B cell (primary cell): Measurements from ENCODE around the gene NUAK1. TPM values are rescaled to one million over a fixed set of nuclear protein-coding genes. Genes with fewer than 3 reads are reported as not detected.

Experiments used
- ATAC-seq: fragments of 200-7000 bp; cut with Tn5 transposase; one replicate; pipeline ENCODE4 v1.10.0; 2021; ENCODE audit warnings: low read depth, mild to moderate bottlenecking, moderate number of reproducible peaks, moderate library complexity
- CTCF ChIA-PET: fragments of 350-600 bp; sonication (Branson Sonifier 250); formaldehyde crosslinking; loops from one replicate; lab custom pipeline; 2021; ENCODE audit warnings: antibody characterized with exemption, inconsistent platforms; lab: Charles Lee
- POLR2A ChIA-PET: fragments of 350-600 bp; sonication (Branson Sonifier 250); formaldehyde crosslinking; loops from one replicate; lab custom pipeline; 2021; ENCODE audit warnings: antibody characterized with exemption; lab: Charles Lee
- DNase-seq: peaks from one replicate; pipeline ENCODE4 v3.0.0; 2013
- H2AFZ ChIP-seq: 2 replicates; pipeline ENCODE4 v1.6.1; 2012; ENCODE audit warnings: mild to moderate bottlenecking, low read depth, low read length; ENCODE audit not compliant: insufficient read depth, poor library complexity, severe bottlenecking
- H3K27ac ChIP-seq, 2 donors: 1 replicate in 1 of 2; 2 replicates in 1 of 2; pipeline ENCODE4 v1.5.1; 2012 to 2013; ENCODE audit warnings: low read length in 2 of 2, mild to moderate bottlenecking in 2 of 2, moderate library complexity in 1 of 2
- H3K27me3 ChIP-seq, 4 experiments: fragments of 200-600 bp in 1 of 4; sonication (generic) in 1 of 4; replicated peaks in 1 of 4; 1 replicate in 2 of 4; 2 replicates in 2 of 4; pipeline versions ENCODE4 v1.6.1 to v1.7.0; 2013 to 2016; ENCODE audit warnings: low read length in 3 of 4, mild to moderate bottlenecking in 2 of 4, mixed read lengths in 1 of 4, moderate library complexity in 1 of 4; ENCODE audit not compliant: insufficient read depth in 4 of 4, control insufficient read depth in 3 of 4; ENCODE audit errors: control extremely low read depth in 1 of 4
- H3K36me3 ChIP-seq, 2 experiments: replicated peaks in 1 of 2; 1 replicate in 1 of 2; 2 replicates in 1 of 2; pipeline versions ENCODE4 v1.6.1 to v1.7.1; 2013; ENCODE audit warnings: low read length in 1 of 2; ENCODE audit not compliant: insufficient read depth in 2 of 2, control insufficient read depth in 1 of 2; ENCODE audit errors: control extremely low read depth in 1 of 2, extremely low read depth in 1 of 2
- H3K4me1 ChIP-seq, 2 donors: fragments of 200-600 bp in 1 of 2; sonication (generic) in 1 of 2; 1 replicate in 1 of 2; 2 replicates in 1 of 2; pipeline versions ENCODE4 v1.5.1 to v1.6.1; 2013 to 2017; ENCODE audit warnings: low read length in 2 of 2; ENCODE audit not compliant: control insufficient read depth in 2 of 2, insufficient read depth in 2 of 2
- H3K4me2 ChIP-seq: replicated peaks from 2 replicates; pipeline ENCODE3; 2012; ENCODE audit warnings: mild to moderate bottlenecking, low read depth, low read length; ENCODE audit not compliant: poor library complexity, severe bottlenecking
- H3K4me3 ChIP-seq, 5 experiments: fragments of 200-600 bp in 1 of 5; sonication (generic) in 1 of 5; 1 replicate in 3 of 5; 2 replicates in 2 of 5; pipeline versions ENCODE4 v1.5.1 to v1.7.0; 2011 to 2016; ENCODE audit warnings: low read length in 4 of 5, mild to moderate bottlenecking in 4 of 5, low read depth in 2 of 5, control low read depth in 1 of 5, moderate library complexity in 1 of 5; ENCODE audit not compliant: insufficient read depth in 1 of 5; ENCODE audit errors: control extremely low read depth in 1 of 5, extremely low read depth in 1 of 5
- H3K79me2 ChIP-seq: fragments of 200-600 bp; sonication (generic); one replicate; pipeline ENCODE4 v1.6.0; 2016; ENCODE audit warnings: low read length; ENCODE audit not compliant: control insufficient read depth, insufficient read depth
- H3K9ac ChIP-seq: fragments of 200-600 bp; sonication (generic); 2 replicates; pipeline ENCODE4 v1.6.1; 2017; ENCODE audit warnings: mild to moderate bottlenecking, low read length, moderate library complexity
- H3K9me3 ChIP-seq, 3 donors: one replicate each; pipeline versions ENCODE4 v1.6.1 to v1.7.1; 2013; ENCODE audit warnings: low read length in 2 of 3; ENCODE audit not compliant: control insufficient read depth in 2 of 3, insufficient read depth in 1 of 3; ENCODE audit errors: control extremely low read depth in 1 of 3
- H4K20me1 ChIP-seq: 2 replicates; pipeline ENCODE4 v1.6.0; 2012; ENCODE audit warnings: mild to moderate bottlenecking, low read length; ENCODE audit not compliant: insufficient read depth, control insufficient read depth, poor library complexity, severe bottlenecking
- H3K27ac Mint-ChIP-seq: one replicate; pipeline ENCODE4 v1.8.0; 2021; ENCODE audit warnings: mixed read lengths
- H3K27me3 Mint-ChIP-seq: one replicate; pipeline ENCODE4 v1.8.0; 2021; ENCODE audit warnings: mixed read lengths
- H3K4me1 Mint-ChIP-seq: one replicate; pipeline ENCODE4 v1.8.0; 2021; ENCODE audit warnings: mixed read lengths
- H3K4me3 Mint-ChIP-seq: one replicate; pipeline ENCODE4 v1.8.0; 2021; ENCODE audit warnings: mixed read lengths
- H3K9me3 Mint-ChIP-seq: one replicate; pipeline ENCODE4 v1.8.0; 2022; ENCODE audit warnings: mixed read lengths; ENCODE audit not compliant: insufficient read depth
- EZH2 ChIP-seq: IDR thresholded peaks from 2 replicates; pipeline ENCODE4 v1.6.1; 2012; ENCODE audit warnings: borderline replicate concordance, low read depth, mild to moderate bottlenecking, moderate library complexity, low read length; ENCODE audit not compliant: insufficient read depth, poor library complexity, severe bottlenecking
- WGBS: methylation state at CpG from one replicate; pipeline ENCODE4 v1.1.5; 2013; ENCODE audit warnings: missing lambda C conversion rate; ENCODE audit not compliant: insufficient coverage; 5-methylcytosine and 5-hydroxymethylcytosine counted together
- intact Hi-C: fragments of 100-400 bp; cut with micrococcal nuclease; formaldehyde crosslinking; loops from one replicate; pipeline ENCODE4 v1.10.0; 2022
- polyA plus RNA-seq: library from polyadenylated mRNA; depleted of rRNA; stranded (reverse); fragments of >200 nt; gene quantifications from 2 replicates; pipeline ENCODE4 v1.2.3, GENCODE V29; 2012
- total RNA-seq, 2 donors: library from RNA; stranded (reverse); fragments of 120-200 nt in 1 of 2; gene quantifications; 1 replicate in 1 of 2; 2 replicates in 1 of 2; pipeline versions ENCODE4 v1.2.3 to v1.2.4, GENCODE V29; 2013 to 2022
- TF ChIP-seq, protein P1 (sequence below): fragments of 200-600 bp; IDR thresholded peaks from one replicate; pipeline ENCODE4 v1.8.0; 2022; ENCODE audit warnings: antibody characterized with exemption, mild to moderate bottlenecking

Gene NUAK1
- total and polyA plus RNA-seq, 2 donors (not counting 1 experiment from before 2014, with no cell fraction given), result not detected

DNA sequence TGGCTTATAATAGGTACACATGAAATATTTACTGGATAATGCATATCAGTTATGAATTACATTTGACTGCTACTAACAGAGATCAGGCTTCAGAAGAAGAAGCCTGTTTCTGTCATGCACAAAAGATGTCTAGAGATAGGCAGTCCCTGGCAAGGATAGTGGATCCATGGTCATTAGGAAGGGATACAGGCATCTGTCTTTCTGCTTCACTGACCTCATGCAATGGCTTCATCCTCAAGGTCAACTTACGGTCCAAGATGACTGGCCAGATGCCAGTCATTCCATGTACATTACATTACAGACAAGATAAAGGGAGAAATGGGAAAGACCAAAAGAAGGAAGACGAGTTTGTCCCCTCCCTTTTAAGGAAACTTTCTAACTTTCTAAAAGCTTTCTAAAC is 94.0 kb downstream of the NUAK1 start:
- Histone ChIP-seq H3K79me2 (no peaks in the 10 kb centered on the region), H3K27ac (no peak overlapping the region), H3K9me3 (peaks cover 0 to 9% (median 0%) of the 10 kb centered on the region in 3 donors), H3K4me2 (no peak overlapping the region), H3K4me3 (no peak overlapping the region), H3K4me1 (no peaks in the 10 kb centered on the region), H2AFZ (no peak overlapping the region), H3K36me3 (no peaks in the 10 kb centered on the region), H3K27me3 (no peaks in the 10 kb centered on the region), H4K20me1 (no peaks in the 10 kb centered on the region), H3K9ac (no peak overlapping the region)
- no CpG with 5 or more reads among the region's 2 CpGs for whole genome bisulfite sequencing
- Mint-ChIP-seq H3K9me3 (no peaks in the 10 kb centered on the region), H3K4me3 (no peak overlapping the region), H3K4me1 (no peaks in the 10 kb centered on the region), H3K27me3 (peaks cover 20% of the 10 kb centered on the region), H3K27ac (no peak overlapping the region)
- no peak for ATAC-seq
- POLR2A ChIA-PET, result no interaction called here
- no peak for TF ChIP-seq EZH2
- TF ChIP-seq, protein P1, sequence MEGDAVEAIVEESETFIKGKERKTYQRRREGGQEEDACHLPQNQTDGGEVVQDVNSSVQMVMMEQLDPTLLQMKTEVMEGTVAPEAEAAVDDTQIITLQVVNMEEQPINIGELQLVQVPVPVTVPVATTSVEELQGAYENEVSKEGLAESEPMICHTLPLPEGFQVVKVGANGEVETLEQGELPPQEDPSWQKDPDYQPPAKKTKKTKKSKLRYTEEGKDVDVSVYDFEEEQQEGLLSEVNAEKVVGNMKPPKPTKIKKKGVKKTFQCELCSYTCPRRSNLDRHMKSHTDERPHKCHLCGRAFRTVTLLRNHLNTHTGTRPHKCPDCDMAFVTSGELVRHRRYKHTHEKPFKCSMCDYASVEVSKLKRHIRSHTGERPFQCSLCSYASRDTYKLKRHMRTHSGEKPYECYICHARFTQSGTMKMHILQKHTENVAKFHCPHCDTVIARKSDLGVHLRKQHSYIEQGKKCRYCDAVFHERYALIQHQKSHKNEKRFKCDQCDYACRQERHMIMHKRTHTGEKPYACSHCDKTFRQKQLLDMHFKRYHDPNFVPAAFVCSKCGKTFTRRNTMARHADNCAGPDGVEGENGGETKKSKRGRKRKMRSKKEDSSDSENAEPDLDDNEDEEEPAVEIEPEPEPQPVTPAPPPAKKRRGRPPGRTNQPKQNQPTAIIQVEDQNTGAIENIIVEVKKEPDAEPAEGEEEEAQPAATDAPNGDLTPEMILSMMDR, result no peak
- DNase-seq, result no peak
- intact Hi-C loops, result no loop called here
- CTCF ChIA-PET, result interaction anchor here (0.7 kb wide), 1 partner anchor 20 kb away, joined by 4 read pairs; no protein-coding TSS in a partner anchor

DNA sequence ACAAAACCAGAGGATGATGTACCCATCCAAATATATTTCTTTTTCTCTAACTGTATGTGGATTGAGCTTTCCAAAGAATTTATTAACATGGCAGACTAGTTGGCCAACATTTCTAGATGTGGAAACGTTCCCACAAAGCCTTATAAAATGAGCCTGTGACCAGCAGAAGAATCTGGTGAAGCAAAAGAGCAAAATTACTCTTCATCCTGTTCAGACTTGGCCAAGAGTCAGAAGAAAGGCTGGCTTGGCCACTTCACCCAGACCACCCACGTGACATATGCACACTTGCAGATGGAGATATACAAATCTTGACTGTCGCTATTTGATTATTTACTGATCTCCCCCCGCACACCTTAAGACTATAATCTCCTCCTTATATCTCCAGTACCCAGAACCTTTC is 96.7 kb downstream of the NUAK1 start:
- ChIA-PET CTCF (no interaction called here), POLR2A (no interaction called here)
- Histone ChIP-seq H3K79me2 (no peaks in the 10 kb centered on the region), H2AFZ (no peak overlapping the region), H4K20me1 (no peaks in the 10 kb centered on the region), H3K4me3 (no peak overlapping the region), H3K36me3 (no peaks in the 10 kb centered on the region), H3K27ac (no peak overlapping the region), H3K9me3 (peaks cover 0 to 17% (median 0%) of the 10 kb centered on the region in 3 donors), H3K9ac (no peak overlapping the region), H3K27me3 (no peaks in the 10 kb centered on the region), H3K4me2 (no peak overlapping the region), H3K4me1 (no peaks in the 10 kb centered on the region)
- TF ChIP-seq, protein P1, result no peak
- TF ChIP-seq EZH2, result no peak
- Mint-ChIP-seq H3K27me3 (peaks cover 11% of the 10 kb centered on the region), H3K27ac (no peak overlapping the region), H3K9me3 (peaks cover 2% of the 10 kb centered on the region), H3K4me3 (no peak overlapping the region), H3K4me1 (no peaks in the 10 kb centered on the region)
- ATAC-seq (no peak), DNase-seq (no peak)
- WGBS, result 66% methylated on average over 2 of the region's 4 CpGs
- intact Hi-C loops, result no loop called here
